Left ventricle myocardium inferior (tissue), 1 donor: Measurements from ENCODE around the gene NFATC4. TPM values are rescaled to one million over a fixed set of nuclear protein-coding genes. Genes with fewer than 3 reads are reported as not detected.

ENCODE experiments used
- DNase-seq: peaks from one replicate; pipeline ENCODE4 v3.0.0-alpha.2; 2020
- H3K27ac ChIP-seq: fragments of 200-600 bp; replicated peaks from 2 replicates; pipeline ENCODE4 v1.8.0; 2021
- H3K27me3 ChIP-seq: fragments of 200-600 bp; 2 replicates; pipeline ENCODE4 v1.8.0; 2021; ENCODE audit warnings: low read depth
- H3K36me3 ChIP-seq: fragments of 200-600 bp; 2 replicates; pipeline ENCODE4 v1.8.0; 2021
- H3K4me1 ChIP-seq: fragments of 200-600 bp; 2 replicates; pipeline ENCODE4 v1.8.0; 2021
- H3K4me3 ChIP-seq: fragments of 200-600 bp; 2 replicates; pipeline ENCODE4 v1.8.0; 2021; ENCODE audit warnings: mild to moderate bottlenecking, moderate library complexity
- H3K9me3 ChIP-seq: fragments of 200-600 bp; replicated peaks from 2 replicates; pipeline ENCODE4 v1.8.0; 2021
- intact Hi-C: fragments of 100-400 bp; cut with micrococcal nuclease; formaldehyde crosslinking; loops from one replicate; pipeline ENCODE4 v1.11.0; 2022
- total RNA-seq: library from RNA; stranded (reverse); fragmentation: NEBNext Ultra II Directional; extraction: Animal tissue kit (Norgen Biotek cat#: 25700); gene quantifications from one replicate; pipeline ENCODE4 v1.2.1, GENCODE V29; 2021
- TF ChIP-seq, protein P1 (sequence below): fragments of 200-600 bp; IDR thresholded peaks from 2 replicates; pipeline ENCODE4 v1.8.0; 2021; ENCODE audit warnings: antibody characterized with exemption, mild to moderate bottlenecking, borderline replicate concordance
- donor health status: DM: no; HTN: yes; CAD: no; lungs with severe emphysema.

The NFATC4 gene
- total RNA-seq, 1 donor from 2014 or later, result 20.6 TPM

DNA sequence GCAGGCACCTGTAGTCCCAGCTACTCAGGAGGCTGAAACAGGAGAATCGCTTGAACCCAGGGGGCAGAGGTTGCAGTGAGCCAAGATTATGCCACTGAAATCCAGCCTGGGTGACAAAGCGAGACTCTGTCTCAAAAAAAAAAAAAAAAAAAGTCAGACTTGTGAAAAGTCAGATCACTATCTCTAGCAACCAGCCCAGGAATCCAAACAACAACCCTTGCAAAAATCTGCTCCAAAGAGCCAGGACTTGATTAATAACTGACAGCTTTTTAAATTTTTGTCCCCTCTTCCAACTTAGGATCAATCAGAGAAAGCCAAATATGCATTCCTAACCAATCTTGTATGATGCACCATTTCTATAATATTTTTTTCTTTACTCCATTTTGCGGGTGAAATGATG, 7.7 kb upstream of the NFATC4 start:
- H3K27ac ChIP-seq, result no peak overlapping the region
- no peaks in the 10 kb centered on the region for H3K9me3 ChIP-seq
- no peak overlapping the region for H3K4me3 ChIP-seq
- H3K36me3 ChIP-seq, result no peaks in the 10 kb centered on the region
- peaks cover 6% of the 10 kb centered on the region for H3K4me1 ChIP-seq
- no peak for DNase-seq
- H3K27me3 ChIP-seq, result peaks cover 18% of the 10 kb centered on the region
- intact Hi-C loops, result no loop called here
- TF ChIP-seq, protein P1, sequence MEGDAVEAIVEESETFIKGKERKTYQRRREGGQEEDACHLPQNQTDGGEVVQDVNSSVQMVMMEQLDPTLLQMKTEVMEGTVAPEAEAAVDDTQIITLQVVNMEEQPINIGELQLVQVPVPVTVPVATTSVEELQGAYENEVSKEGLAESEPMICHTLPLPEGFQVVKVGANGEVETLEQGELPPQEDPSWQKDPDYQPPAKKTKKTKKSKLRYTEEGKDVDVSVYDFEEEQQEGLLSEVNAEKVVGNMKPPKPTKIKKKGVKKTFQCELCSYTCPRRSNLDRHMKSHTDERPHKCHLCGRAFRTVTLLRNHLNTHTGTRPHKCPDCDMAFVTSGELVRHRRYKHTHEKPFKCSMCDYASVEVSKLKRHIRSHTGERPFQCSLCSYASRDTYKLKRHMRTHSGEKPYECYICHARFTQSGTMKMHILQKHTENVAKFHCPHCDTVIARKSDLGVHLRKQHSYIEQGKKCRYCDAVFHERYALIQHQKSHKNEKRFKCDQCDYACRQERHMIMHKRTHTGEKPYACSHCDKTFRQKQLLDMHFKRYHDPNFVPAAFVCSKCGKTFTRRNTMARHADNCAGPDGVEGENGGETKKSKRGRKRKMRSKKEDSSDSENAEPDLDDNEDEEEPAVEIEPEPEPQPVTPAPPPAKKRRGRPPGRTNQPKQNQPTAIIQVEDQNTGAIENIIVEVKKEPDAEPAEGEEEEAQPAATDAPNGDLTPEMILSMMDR, result no peak

DNA sequence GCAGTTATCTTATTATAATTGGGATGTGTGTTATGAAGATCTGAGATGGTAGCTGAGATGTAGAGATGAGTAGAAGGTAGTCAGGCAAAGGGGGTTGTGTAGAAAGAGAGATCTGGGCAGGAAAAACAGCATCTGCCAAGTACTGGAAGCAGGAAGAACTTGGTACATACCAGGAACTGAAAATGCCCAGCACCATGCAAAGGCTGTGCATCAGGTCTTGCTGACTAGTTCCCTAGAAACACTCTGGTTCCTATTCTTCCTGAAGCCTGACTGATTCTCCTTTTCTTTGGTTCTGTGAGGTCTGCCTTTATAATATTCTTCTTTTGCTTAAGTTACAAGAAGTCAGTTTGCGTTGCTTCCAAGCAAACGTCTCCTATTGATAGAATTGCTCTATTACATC, 6.7 kb upstream of the NFATC4 start:
- TF ChIP-seq, protein P1, result no peak
- no peaks in the 10 kb centered on the region for H3K9me3 ChIP-seq

DNA sequence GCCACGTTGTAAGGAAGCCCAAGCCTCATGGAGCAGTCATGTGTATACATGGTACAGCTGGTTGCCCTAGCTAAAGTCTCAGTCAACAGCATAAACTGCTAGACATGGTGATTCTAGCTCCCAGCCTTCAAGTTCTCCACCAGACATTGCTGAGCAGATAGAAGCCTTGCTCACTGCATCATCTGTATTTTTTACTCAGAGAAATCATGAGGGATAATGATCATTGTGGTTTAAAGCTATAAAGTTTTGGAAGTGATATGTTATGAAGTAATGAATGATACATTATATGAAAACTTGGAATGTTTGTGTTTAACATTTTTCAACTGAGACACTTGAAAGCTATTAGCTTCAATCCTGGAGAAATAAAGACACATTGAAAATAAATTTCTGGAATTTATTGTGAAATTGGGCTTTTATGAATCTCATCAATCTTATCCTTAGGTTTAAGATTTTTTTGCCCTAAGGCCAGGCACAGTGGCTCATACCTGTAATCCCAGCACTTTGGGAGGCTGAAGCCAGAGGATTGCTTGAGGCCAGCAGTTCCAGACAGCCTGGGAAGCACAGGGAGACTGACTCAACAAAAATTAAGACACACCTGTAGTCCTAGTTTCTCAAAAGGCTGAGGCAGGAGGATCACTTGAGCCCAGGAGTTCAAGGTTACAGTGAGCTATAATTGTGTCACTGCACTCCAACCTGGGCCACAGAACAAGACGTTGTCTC, 5.6 kb upstream of the NFATC4 start:
- Histone ChIP-seq H3K4me1 (peaks cover 26% of the 10 kb centered on the region), H3K27me3 (peaks cover 37% of the 10 kb centered on the region), H3K9me3 (no peaks in the 10 kb centered on the region), H3K4me3 (no peak overlapping the region), H3K36me3 (no peaks in the 10 kb centered on the region), H3K27ac (no peak overlapping the region)
- TF ChIP-seq, protein P1, result no peak
- intact Hi-C loops, result no loop called here
- DNase-seq, result no peak

More for the DNA sequence above, 6.7 kb upstream of the NFATC4 start:
- Histone ChIP-seq H3K4me1 (peaks cover 15% of the 10 kb centered on the region), H3K36me3 (no peaks in the 10 kb centered on the region), H3K27me3 (peaks cover 29% of the 10 kb centered on the region), H3K4me3 (no peak overlapping the region), H3K27ac (no peak overlapping the region)
- no peak for DNase-seq
- intact Hi-C loops, result no loop called here

DNA sequence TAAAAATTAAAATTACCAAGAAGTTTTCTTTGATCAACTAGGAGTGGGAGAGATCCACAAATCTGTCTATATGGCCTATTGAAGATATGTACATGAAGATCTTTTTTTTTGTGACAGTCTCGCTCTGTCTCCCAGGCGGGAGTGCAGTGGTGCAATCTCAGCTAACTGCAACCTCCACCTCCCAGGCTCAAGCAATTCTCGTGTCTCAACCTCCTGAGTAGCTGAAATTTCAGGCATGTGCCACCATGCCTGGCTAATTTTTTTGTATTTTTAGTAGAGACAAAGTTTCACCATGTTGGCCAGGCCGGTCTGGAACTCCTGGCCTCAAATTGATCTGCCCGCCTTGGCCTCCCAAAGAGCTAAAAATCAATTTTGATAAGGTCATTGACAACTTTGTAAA, 4.6 kb upstream of the NFATC4 start:
- Histone ChIP-seq H3K4me1 (peaks cover 34% of the 10 kb centered on the region), H3K36me3 (no peaks in the 10 kb centered on the region), H3K4me3 (no peak overlapping the region), H3K27me3 (peaks cover 40% of the 10 kb centered on the region), H3K27ac (no peak overlapping the region), H3K9me3 (no peaks in the 10 kb centered on the region)
- TF ChIP-seq, protein P1, result no peak
- intact Hi-C loops, result no loop called here
- no peak for DNase-seq

DNA sequence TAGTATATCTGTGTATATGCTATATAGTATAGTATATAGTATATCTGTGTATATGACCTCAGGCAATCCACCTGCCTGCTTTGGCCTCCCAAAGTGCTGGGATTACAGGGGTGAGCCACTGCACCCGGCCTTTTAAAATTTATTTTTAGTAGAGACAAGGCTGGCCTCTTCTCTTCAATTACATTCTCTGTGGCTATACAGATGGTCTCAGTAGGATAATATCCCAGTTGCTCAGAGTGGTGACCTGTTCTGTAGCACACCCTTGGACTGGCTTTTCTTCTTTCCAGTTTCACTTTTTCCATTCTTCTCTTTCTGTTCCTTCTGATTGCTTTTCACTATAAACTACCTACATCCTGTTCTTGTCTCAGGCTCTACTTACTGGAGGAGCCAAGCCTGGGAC, 3.1 kb upstream of the NFATC4 start:
- peak overlapping the region; percentile 93 for H3K27ac ChIP-seq
- no peak overlapping the region for H3K4me3 ChIP-seq
- H3K36me3 ChIP-seq, result no peaks in the 10 kb centered on the region
- no peak for DNase-seq
- H3K9me3 ChIP-seq, result no peaks in the 10 kb centered on the region
- TF ChIP-seq, protein P1, result no peak
- intact Hi-C loops, result loop anchor here (5.0 kb wide), 1 partner anchor 67 kb away; no protein-coding TSS in a partner anchor
- H3K27me3 ChIP-seq, result peaks cover 54% of the 10 kb centered on the region
- H3K4me1 ChIP-seq, result peaks cover 42% of the 10 kb centered on the region
